Activated CD8-positive, alpha-beta memory T cell treated with anti-CD3 and anti-CD28 coated beads, Interleukin-2, amount 50 U/mL, for 1 hour (primary cell): Measurements from ENCODE around the gene PVALEF.
A peak's percentile ranks its signal among the peaks of the same experiment; 100 is the strongest.

Experiments
- DNase-seq: peaks from one replicate; pipeline ENCODE4 v3.0.0-alpha.2; 2020; ENCODE audit errors: extremely low read depth

Gene PVALEF

DNA sequence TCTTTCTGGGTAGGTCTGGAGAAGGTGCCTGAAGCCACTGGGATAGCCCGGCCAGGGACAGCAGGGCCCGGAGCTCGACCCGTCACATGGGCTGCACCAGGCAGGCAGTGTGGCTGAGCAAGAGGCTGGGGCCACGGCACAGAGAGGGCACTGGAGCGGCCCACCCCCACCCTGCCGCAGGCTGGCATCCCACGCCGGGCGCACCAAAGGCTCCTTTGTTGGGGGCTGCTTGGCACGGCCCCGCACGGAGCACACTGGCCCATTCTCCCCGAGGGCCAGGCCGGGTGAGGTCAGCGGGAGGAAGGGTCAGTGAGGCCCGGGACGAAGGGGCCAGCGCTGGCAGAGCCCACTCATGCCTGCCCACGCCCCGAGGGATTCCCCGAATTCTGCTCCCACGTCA is 36.5 kb upstream of the PVALEF start:
- DNase-seq = no peak

DNA sequence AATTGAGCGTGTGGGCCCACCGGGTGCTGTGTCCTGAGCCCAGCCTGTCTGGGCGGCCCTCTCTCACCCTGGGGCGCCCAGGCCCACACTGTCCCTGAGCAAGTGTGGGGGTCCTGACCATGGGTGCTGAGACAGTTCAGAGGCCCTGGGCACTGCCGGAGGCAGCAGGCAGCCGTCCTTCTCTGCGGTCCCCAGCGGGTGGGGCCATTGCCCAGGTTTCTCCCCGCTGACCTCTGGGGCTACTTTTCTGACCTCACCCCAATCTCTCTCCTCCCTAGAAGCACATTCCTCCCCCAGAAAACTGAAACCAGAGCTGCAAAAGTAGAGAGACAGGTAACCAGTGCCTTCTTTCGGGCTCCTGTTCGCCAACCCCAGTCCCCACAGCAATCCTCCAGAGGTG is 36.0 kb upstream of the PVALEF start:
- DNase-seq = no peak

DNA sequence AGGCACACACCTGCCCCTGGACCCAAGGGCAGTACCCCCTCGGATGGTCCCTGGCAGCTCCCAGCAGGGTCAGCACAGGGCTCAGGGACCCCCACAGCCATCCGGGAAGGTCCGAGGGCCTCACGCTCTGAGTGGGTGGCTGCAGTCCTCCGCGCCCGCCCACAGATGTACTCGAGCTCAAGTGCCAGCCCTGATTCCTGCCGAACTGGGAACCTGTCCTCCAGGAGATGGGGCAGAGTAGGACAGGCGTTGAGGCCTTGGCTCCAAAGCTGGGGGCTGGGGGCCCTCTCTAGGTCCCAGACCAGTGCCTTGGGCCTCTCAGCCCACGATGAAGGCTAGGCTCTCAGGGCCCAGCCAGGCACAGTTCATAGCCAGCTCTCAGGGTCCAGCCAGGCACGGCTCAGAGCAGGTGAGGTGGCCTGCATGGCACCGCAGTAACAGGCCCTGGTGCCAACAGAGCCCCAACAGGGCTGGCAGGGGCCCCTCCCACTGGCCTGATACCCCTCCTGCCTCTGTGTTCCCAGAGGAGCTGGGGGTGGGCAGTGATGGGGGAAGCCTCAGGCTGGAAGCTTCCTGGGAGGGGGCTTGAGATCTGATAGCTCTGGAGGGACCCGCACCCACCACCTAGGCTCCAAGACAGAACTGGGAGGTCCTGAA is 35.5 kb upstream of the PVALEF start:
- no peak for DNase-seq

DNA sequence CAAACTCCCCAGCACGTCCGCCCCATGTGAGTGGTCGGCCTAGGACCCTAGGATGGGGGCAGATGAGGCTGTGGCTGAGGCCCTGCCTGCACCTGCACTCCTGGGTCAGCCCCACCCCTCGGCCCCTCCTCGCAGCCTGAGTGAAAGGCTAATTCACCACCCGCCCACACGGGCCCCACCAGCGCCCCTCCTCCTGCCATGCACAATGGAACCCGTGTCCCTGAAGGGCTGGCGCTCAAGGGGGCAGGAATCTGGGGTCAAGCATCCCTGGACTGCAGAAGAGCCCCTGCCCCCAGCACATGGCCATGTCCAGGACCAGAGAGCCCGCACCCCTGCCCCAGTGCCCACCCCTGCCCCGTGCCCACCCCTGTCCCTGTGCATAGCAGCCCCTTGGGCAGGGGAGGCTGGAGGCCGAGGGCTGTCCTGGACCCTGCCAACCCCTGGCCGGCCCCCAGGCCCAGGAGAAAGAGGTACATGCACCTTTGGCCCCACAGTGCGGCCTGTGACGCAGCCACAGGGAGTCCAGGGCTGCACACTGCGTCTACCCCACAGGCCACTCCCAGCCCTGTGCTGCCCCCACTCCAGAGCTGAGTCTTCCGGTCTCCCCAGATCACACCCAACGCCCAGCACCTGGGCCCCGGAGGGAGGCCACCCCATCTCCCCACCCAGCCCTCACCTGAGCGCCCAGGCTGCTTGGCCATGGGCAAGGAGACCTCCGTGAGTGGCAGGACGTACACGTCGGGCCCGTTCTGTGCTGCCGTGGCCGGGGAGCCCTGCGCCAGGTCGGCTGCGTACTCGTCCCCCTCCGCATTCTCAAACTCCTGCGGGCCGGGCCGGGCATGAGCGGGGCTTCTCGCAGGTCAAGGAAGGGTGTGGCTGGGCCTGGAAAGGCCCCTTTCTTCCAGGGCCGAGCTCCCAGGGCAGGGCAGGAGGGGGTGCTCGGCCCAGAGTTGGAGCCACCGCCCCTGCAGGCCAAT is 34.6 kb upstream of the PVALEF start:
- no peak for DNase-seq

DNA sequence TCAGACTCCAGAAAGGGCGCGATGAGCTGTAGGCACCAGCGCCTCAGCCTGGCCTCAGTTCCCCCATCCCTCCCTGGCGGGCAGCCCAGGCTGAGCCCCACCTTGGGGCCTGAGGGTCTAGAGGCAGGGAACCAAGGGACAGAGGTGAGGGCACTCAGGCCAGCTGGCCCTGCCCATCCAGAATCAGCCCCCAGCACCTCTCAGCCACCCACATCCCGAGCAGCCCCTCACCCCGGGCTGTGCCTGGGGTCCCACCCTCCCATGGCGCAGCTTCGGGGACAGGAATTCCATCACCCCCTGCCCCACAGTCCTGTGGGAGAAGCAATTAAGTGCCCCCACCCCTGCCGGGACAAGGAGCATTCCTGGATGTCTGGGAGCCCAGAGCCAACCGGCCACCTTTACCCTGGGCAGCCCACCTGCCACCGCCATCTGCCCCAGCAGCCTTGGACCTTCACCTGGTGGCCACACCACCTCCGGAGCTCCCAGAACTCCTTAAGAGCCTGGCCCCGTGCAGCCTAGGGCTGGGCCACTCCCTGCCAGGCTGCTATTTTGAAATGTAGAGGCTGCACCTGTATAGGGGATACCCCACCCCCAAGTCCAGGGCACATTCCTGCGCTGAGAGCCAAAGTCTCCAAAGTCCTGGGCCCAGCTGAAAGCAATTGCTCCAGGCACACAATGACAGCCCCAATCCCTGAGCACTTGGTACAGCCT is 33.7 kb upstream of the PVALEF start:
- no peak for DNase-seq

DNA sequence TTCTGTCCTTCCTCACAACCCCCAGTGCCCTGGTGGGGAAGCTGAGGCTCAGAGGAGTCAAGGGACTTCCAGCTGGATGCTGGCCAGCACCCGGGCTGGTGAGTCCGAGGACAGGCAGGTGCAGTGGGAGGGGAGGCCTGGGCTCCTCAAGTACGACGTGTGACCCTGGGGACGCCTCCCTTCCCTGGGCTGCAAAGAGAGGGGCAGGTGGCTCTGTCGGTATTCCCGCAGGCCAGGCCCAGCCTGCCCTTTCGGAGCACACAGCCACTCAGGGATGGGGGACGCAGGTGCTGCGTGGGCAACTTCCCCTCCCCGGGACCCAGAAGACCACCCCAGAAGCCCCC is 33.1 kb upstream of the PVALEF start:
- no peak for DNase-seq

DNA sequence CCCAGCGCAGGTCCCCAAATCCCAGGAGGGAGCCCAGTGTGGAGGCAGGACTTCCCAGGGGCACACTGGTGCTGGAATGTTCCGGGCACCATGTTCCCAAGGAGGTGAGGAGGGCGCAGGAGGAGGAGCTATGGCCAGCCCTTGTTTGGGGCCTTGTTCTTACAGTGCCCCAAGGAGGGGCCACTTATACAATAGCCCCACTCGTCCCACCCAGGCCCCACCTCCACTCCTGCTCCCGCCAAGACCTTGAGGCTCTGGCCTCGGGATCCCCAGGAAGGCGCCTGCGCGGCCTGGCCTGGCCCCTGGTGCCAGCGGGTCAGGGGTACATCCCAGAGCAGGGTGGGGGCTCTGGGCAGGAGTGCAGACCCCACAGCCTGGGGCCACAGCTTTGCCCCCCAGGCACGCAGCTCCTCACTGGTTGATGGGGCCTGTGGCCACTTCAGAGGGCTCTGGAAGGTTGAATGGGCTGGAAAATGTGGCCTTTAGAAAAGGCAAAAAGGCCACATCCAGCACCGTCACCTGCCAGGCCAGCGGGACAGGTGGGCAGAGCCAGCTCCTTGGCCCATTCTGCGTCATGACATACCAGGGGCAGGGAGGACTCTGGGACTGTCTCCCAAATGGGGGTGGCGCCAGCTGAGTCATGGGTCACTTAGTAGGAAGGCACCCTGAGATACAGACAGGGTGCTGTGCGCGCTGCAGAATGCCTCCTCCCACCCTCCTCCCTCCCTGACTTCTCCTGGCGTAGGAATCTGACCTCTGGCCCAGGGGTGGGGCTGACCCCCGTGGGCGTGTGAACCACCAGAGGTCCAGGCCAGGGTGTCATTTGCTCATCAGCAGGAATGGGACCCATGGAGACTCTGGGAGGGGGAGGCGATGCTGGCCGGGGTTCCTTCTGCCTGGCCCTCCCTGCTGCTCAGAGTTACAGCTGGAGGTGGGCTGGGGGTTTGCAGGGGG is 32.3 kb upstream of the PVALEF start:
- DNase-seq = no peak

DNA sequence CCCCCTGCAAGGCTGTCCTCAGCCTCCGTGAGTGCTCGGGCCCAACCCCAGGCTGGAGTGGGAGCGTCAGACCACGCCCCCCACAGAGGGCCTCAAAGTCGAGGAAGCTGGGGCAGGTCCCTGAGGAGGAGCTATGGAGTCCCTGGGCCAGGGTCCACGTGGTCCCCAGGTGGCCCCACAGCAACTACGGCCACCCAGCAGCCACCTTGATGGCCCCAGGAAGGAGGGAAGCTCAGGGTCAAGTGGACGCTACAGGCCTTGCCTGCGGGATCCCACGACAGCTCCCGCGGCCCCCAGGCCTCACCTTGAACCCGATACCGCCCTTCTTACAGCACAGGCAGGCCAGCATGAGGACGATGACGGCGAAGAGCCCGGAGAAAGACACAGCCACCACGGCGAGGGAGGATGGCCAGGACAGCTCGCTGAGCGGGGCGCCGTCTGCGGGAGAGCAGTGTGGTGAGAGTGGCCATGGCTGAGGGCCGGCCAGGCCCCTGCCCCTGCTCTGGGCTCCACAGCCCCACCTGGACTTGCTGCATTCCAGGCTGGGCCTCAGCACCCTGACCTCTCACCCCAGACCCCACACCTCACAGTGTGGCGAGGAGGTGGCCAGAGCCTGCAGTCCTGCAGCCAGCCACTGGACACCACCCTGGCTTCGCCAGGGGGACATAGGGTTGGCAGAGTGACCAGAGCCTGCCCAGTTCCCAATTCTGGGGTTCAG is 31.1 kb upstream of the PVALEF start:
- no peak for DNase-seq

DNA sequence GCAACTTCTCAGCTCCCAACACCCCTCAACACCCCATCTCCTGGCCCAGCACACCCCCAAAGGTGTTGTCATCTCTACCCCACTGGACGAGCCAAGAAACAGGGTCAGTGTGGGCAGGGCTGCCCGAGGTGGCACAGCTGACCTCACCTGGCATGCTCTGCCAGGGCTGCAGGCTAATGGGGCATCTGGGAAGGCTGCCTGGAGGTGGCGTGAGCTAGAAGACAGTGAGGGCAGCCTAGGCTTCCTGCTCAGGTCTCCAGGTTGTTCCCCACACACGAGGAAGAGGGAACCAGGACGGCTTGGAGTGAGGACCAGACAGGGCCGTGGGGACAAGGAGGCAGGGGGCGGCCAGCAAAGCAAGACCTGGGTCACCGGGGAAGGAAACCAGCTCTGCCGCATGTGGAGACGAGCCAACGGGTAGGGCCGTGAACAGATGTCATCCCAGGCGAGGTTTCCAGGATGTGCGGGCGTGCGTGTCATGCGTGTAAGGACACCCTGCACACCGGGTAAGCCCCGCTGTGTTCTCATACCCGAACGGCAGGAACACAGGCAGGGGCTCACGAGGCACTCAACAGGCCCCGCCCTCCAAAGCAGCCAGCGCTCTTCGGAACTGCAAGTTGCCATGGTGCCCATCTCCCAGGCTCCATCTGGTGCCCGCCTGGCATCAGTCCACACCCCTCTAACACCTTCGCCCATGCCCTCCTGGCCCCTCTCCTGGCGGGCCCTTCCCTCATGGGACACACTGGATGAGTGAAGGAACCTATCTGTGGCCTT is 29.6 kb upstream of the PVALEF start:
- DNase-seq = no peak

DNA sequence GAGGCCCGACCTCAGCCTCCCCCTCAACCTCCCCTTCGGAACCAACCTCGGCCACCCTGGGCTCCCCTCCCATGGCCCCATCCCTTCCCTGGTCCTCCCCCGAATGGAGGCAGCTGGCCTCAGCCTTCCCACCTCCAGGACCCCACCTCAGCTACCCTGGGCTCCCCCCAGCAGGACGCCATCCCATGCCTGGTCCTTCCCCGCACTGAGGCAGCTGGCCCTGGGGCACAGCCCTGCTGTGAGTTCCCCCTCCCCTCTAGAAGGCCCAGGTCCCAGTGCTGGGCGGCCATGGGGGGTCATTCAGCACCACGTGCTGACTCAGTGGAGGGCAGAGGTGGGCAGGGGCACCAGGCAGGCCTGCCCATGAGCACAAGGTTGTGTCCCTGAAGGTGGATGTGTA is 28.9 kb upstream of the PVALEF start:
- no peak for DNase-seq

DNA sequence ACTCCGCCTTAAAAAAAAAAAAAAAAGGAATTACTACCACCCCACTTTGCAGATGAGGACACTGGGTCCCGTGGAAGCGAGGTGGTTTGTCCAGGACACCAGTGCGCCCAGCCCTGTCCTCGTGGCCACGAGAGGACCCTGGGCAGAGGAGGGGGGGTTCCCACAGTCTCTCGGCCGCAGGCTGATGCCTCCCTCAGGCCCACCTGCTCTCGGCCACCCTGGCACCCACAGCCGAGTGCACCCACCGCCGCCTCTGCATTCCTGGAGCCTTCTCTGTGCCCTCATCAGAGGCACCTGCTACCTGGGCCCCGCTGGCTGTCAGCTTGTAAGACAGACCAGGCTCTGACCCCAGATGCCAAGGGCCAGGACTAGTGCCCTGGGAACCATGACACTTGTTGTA is 28.1 kb upstream of the PVALEF start:
- DNase-seq = no peak

DNA sequence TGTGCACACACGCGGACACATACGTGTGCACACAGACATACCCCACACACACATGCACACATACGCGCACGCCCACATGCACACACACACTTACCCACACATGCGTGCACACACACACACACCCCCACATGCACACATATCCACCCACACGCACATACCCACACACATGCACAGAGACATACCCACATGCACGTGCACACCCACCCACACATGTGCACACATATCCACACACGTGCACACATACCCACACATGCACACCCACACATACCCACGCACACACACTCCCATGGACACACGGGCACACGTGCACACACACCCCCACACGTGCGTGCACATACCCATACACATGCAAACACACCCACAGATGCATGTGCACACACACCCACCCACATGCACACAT is 27.2 kb upstream of the PVALEF start:
- no peak for DNase-seq

DNA sequence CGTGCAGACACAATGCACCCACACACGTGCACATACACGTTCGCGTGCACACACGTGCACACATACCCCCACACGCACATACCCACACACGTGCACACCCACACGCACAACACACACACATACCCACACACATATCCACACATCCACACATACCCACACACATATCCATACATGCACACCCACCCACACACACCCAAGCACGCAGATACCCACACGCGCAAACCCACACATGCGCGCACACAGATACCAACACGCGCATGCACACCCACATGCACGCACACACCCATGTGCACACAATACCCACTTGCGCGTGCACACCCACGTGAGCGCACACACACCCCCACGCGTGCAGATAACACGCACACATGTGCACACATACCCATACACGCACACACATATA is 26.8 kb upstream of the PVALEF start:
- no peak for DNase-seq

DNA sequence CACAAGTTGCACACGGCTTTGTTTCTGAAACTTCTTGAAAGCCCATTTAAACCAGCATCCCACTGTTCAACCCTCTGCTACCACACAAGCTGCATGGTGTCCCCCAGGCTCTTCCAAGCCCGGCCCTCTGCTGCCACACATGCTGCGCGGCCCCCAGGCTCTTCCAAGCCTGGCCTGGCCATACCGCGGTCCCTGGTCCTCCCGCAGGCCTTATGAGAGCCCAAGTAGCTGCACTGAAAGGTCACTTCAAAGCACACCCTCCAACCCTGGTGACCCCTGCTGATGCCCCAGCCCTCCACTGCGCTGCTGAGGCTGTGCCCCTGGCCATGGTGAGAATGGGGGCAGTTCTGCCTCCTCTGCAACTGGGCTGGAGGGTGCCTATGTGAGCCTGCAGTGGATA is 25.9 kb upstream of the PVALEF start:
- DNase-seq = no peak

DNA sequence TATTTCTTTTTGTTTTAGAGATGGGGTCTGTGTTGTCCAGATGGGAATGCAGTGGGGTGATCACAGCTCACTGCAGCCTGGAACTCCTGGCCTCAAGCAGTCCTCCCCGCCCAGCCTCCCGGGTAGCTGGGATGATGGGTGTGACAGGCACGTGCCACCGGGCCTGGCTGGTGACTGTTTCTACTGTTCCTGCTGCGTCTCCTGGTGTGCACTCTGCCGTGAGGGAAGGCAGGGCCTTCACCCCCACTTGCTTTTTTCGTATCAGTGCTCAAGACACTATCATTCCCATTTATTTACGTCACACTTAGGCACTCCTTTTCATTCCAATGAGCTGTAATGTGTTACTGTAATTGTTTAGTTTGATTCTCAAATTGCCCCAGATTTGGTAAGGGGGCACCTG is 25.3 kb upstream of the PVALEF start:
- no peak for DNase-seq

DNA sequence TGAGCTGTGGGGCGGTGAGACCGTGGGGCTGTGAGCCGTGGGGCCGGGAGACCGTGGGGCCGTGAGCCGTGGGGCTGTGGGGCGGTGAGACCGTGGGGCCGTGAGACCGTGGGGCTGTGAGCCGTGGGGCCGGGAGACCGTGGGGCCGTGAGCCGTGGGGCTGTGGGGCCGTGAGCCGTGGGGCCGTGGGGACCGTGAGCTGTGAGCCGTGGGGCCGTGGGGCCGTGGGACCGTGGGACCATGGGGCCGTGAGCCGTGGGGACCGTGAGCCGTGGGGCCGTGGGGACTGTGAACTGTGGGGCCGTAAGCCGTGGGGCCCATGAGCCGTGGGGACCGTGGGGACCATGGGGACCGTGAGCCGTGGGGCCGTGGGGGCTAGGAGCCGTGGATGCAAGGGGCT is 24.6 kb upstream of the PVALEF start:
- no peak for DNase-seq

DNA sequence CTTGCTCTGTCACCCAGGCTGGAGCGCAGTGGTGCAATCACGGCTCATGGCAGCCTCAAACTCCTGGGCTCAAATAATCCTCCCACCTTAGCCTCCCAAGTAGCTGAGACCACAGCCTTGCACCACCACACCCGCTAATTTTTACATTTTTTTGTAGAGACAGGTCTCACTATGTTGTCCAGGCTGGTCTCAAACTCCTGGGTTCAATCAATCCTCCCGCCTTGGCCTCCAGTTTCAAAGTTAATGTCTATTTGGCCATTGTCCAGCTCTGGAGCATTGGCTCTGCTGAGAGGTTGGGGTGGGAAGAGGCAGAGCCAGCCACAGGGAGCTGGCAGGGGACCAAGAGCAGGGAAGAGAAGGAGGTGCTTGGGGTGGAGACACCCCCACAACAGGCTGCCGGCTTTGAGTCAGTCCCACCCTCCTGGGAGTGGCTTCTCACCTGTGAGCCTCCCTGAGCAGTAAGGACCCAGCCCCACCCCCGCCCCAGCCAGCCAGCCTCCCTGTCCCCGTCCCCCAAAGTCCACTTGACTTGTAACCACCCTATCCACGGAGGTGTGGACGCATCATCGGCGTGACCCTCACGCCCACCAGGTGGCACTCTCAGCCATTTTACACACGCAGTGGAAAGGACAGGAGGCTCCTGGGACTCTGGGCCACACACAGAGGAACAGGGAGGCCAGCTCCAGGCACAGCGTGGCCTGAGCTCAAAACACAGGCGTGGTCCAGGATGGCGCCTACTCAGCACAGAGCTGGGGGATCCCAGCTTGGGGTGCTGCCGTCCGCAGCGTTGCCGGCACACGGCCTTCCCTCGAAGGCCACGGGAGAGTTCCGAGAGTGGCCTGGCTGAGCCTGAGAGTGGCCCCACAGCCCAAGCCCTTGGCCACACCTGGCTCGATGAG is 22.8 kb upstream of the PVALEF start:
- peak; percentile 12 for DNase-seq

DNA sequence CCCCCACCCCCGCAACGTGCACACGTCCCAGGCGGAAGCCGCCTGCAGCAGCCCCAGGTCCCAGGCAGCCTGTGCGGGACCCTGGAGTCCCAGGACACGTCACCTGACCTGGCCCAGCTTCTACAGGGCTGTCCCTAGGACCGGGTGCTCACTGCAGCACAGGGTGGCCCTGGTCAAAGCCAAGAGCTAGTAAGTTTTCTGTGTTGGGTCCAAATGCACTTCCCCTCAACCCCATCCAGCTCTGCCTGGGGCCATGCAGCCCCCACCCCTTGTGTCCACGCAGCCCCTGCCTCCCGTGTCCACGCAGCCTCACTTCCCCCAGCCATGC is 22.1 kb upstream of the PVALEF start:
- DNase-seq = no peak

DNA sequence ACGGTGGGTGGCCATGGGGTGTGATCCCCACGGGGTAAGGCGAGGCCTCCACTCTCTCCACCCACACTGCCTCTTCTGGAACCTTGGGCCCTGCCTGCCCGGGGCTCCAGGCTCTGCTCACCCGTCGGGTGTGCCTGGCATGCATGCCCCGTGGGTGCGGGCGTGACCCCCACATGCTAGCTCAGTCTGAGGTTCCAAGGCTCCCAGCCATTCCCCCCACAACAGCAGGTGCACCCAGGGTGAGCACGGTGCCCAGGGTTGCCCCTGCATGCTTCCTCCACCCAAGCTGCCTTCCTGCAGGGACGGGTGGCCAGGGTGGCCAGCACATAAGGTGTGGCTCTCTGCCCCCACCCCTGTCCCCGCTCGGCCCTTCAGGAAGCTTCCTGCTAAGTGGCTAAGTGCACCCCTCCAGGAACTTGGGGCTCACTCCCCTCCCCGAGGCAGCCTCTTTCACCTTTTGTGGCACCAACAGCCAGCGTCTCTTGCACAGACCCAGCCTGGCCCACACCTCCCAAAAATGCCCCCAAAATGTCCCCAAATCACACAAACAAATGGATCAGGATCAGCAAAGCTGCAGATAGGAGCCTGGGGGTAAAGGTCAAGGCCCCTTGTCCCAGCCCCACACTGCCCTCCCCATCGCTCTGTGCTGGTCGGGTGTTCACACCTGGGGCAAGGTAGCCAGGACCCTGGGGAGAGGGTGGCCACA is 21.4 kb upstream of the PVALEF start:
- no peak for DNase-seq
